Measurements from ENCODE around the gene NFKBIB. TPM values are rescaled to one million over a fixed set of nuclear protein-coding genes. Genes with fewer than 3 reads are reported as not detected.
"Not testable (repeated sequence)": the region's sequence is repeated elsewhere in the genome, so short reads cannot be mapped to it uniquely, and the experiment has no call there.

The NFKBIB gene
- total RNA-seq, 4 donors from 2014 or later = 18.5 to 37.6 (median 26.8) TPM

DNA sequence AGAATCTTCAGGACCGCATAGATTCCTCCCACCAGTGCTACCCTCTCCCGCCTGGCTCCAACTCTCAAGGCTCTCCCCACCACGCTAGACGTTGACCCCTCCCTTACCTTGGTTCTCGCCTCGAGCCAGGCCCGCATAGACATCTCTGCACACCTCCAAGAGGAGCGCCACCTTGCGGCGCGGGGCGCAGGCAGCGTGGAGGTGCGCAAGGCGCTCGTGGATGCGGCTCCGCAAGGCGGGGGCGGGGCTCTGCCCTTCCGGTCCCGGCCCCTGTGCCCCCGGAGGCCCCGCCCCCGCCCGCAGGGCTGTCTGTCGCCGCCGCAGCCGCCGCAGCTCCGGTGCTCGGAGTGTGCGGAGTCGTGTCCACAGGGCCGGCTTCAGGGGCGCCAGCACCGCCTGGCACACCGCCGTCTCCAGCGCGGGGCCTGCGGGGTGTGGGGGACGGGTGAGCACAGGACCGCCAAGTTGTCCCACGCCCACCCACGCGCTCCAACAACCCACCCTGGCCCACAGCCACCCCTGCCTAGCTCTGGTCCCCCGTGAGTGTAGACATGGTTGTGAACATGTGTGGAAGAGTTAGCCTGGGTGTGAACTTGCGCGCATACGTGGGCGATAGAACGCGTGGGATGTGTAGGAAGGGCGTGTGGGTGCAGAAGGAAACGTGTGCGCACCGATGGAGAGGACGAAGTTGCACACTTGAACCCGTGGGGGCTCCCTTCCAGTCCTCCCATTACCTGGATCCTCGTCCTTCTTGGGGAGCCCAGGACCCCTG, 29.7 kb upstream of the NFKBIB start:
- H3K9me3 ChIP-seq = no peaks in the 10 kb centered on the region
- H3K27me3 ChIP-seq = no peaks in the 10 kb centered on the region
- H3K4me3 ChIP-seq = peak overlapping the region; percentile 18 to 56
- TF ChIP-seq, protein P1, sequence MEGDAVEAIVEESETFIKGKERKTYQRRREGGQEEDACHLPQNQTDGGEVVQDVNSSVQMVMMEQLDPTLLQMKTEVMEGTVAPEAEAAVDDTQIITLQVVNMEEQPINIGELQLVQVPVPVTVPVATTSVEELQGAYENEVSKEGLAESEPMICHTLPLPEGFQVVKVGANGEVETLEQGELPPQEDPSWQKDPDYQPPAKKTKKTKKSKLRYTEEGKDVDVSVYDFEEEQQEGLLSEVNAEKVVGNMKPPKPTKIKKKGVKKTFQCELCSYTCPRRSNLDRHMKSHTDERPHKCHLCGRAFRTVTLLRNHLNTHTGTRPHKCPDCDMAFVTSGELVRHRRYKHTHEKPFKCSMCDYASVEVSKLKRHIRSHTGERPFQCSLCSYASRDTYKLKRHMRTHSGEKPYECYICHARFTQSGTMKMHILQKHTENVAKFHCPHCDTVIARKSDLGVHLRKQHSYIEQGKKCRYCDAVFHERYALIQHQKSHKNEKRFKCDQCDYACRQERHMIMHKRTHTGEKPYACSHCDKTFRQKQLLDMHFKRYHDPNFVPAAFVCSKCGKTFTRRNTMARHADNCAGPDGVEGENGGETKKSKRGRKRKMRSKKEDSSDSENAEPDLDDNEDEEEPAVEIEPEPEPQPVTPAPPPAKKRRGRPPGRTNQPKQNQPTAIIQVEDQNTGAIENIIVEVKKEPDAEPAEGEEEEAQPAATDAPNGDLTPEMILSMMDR (IDR thresholded peaks at IDR 0.05) = peak in 3 of 4 experiments; percentile 84 to 97 (median 85)
- TF ChIP-seq EP300 (IDR thresholded peaks at IDR 0.05) = no peak
- TF ChIP-seq POLR2A (IDR thresholded peaks at IDR 0.05) = no peak
- peak; percentile 55 for TF ChIP-seq POLR2AphosphoS5 (IDR thresholded peaks at IDR 0.05)
- no peaks in the 10 kb centered on the region for H3K36me3 ChIP-seq
- 17 to 20% methylated on average over 2 to 6 of the region's 62 CpGs for WGBS, 2 donors (ENCODE audit: low coverage in 1 of 2)
- peak; percentile 97 for ATAC-seq
- peaks cover 0 to 21% (median 4%) of the 10 kb centered on the region in 3 donors for H3K4me1 ChIP-seq
- H3K27ac ChIP-seq = peak overlapping the region in 2 of 4 donors; percentile 47 to 73

DNA sequence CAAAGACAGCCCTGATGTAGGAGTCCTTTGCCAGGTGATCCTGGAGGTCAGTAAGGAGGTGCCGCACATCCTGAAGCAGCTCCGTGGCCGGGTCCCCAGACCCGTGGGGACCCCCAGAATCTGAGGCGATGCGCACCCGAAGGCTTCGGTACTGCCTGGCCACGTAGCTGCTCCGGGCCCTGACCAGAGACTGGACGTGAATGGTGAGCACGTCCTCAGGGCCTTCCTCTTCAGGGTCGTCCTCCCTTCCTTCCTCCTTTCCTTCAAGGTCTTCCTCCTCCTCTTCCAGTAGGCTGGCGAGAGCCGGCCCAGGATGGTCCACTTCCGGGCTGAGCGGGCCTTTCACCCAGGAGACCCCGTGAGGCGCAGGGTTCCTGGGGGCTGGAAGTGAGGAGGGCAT, 29.2 kb upstream of the NFKBIB start:
- Histone ChIP-seq H3K27me3 (no peaks in the 10 kb centered on the region), H3K36me3 (no peaks in the 10 kb centered on the region), H3K4me3 (no peak overlapping the region), H3K9me3 (no peaks in the 10 kb centered on the region), H3K27ac (peak overlapping the region in 2 of 4 donors; percentile 47 to 73), H3K4me1 (peaks cover 0 to 21% (median 4%) of the 10 kb centered on the region in 3 donors)
- TF ChIP-seq POLR2AphosphoS5 (IDR thresholded peaks at IDR 0.05) (no peak), POLR2A (IDR thresholded peaks at IDR 0.05) (no peak), EP300 (IDR thresholded peaks at IDR 0.05) (no peak)
- TF ChIP-seq, protein P1 (IDR thresholded peaks at IDR 0.05) = no peak
- no peak for ATAC-seq
- WGBS, 2 donors (ENCODE audit: low coverage in 1 of 2) = 100% methylated on average over 1 of the region's 19 CpGs; no CpG with 5 or more reads in 1 of the 2 donors

DNA sequence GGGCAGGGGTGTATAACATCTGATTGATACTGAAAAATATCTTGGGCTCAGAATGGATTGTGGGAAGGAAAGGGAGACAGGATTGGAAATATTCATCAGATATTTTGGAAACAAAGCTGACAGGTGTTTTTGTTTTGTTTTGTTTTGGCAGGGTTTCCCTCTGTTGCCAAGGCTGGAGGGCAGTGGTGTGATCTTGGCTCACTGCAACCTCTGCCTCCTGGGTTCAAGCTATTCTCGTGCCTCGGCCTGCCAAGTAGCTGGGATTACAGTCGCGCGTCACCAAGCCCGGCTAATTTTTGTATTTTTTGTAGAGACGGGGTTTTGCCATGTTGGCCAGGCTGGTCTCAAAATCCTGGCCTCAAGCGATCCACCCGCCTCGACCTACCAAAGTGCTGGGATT, 26.4 kb upstream of the NFKBIB start:
- not testable (repeated sequence) for H3K27me3 ChIP-seq, H3K9me3 ChIP-seq, H3K27ac ChIP-seq, H3K4me3 ChIP-seq, ATAC-seq, H3K36me3 ChIP-seq
- 83 to 87% methylated on average over 5 to 7 of the region's 10 CpGs for WGBS, 2 donors (ENCODE audit: low coverage in 1 of 2)
- H3K4me1 ChIP-seq = peaks cover 0 to 31% (median 4%) of the 10 kb centered on the region in 3 donors

DNA sequence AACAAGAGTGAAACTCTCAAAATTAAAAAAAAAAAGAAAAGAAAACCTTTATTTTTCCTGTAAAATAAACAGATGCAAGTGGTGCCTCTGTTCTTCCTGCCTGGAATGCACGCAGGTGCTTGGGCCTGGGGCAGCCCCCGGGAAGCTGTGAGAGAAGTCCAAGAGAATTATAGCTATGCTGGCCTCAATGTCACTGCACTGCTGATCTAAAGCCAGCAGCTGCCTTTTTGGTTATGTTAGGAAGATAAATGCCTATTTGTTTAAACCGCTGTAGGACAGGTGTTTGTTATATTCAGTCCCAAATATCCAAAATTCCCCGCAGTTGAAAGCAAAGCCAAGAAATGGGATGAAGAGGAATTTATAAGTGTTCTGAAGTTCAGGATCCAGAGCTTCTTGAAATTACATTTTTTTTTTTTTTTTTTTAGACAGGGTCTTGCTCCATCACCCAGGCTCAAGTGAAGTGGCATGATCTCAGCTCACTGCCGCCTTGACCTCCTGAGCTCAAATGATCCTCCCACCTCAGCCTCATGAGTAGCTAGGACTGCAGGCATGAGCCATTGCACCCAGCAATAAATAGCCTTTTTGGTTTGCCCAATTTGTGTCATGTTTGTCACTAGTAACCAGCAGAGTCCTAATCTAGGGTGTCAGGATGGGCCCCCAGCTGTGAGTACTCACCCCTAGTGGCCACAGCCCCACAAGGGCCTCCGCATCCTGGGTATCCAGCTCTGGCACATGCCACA, 23.9 kb upstream of the NFKBIB start:
- peaks cover 0 to 24% of the 10 kb centered on the region in 2 donors for H3K36me3 ChIP-seq
- 70 to 78% methylated on average over 3 to 5 of the region's 6 CpGs for whole genome bisulfite sequencing, 2 donors (ENCODE audit: low coverage in 1 of 2)
- H3K27me3 ChIP-seq = no peaks in the 10 kb centered on the region
- H3K27ac ChIP-seq = no peak overlapping the region
- no peak for ATAC-seq
- no peak for TF ChIP-seq EP300 (IDR thresholded peaks at IDR 0.05)
- no peak for TF ChIP-seq POLR2AphosphoS5 (IDR thresholded peaks at IDR 0.05)
- TF ChIP-seq, protein P1 (IDR thresholded peaks at IDR 0.05) = no peak
- TF ChIP-seq POLR2A (IDR thresholded peaks at IDR 0.05) = no peak
- H3K9me3 ChIP-seq = no peaks in the 10 kb centered on the region
- H3K4me3 ChIP-seq = no peak overlapping the region
- peaks cover 0 to 14% (median 3%) of the 10 kb centered on the region in 3 donors for H3K4me1 ChIP-seq

DNA sequence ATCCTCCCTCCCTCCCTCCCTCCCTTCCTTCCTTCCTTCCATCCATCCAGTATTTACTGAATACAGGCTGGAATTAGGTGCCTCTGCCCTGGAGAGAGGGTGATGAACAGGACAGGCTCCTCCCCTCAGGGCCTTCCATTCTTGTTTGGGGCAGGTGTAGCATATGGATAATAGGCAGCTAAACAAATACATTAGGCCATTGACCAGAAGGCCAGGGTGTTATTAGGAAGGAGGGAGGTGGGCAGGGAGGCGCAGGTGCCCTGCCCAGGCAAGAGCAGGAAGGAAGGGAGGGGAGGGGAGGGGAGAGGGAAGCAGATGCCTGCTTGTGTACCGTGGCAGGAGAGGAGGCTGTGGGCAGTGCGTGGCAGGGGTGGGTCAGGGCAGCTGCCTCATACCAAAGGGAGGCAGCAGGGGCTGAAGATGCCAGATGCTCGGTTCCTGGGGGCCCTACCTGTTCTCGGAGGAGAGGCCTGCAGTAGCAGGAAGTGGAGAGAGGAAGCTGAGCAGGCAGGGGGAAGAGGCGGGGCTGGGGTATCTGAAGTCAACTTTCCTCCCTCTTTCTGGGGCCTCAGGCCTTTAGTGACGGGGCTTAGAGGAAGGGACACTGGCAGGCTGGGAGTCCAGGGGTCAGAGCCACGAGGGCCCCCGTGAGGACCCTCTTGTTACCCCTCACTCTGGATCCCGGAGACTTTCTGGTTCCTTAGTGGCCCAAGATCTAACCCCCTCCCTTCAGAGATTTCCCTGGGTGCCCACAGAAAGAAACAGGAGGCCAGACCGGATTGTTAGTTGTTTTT, 21.8 kb upstream of the NFKBIB start, which contains the start of gene RINL:
TSS of gene RINL (minus strand) at position 495 of the 794 bp plus-strand sequence. CDS start 1,533 bp downstream, outside the sequence.
- Histone ChIP-seq H3K36me3 (peaks cover 0 to 46% of the 10 kb centered on the region in 2 donors), H3K4me3 (peak within 1 kb of the TSS in 1 of 2 donors; percentile 3), H3K27ac (peak within 1 kb of the TSS in 3 of 4 donors; percentile 3 to 43 (median 41)), H3K4me1 (peaks cover 0 to 14% (median 3%) of the 10 kb centered on the region in 3 donors), H3K9me3 (no peaks in the 10 kb centered on the region), H3K27me3 (no peaks in the 10 kb centered on the region)
- 39 to 40% methylated on average over 1 to 10 of the region's 11 CpGs for WGBS, 2 donors (ENCODE audit: low coverage in 1 of 2)
- ATAC-seq = peak; percentile 11
- no peak for TF ChIP-seq POLR2A (IDR thresholded peaks at IDR 0.05)
- TF ChIP-seq, protein P1 (IDR thresholded peaks at IDR 0.05) = no peak
